OCI-LY3 (cell line): ENCODE results near the gene DIPK1A.

Source experiments
- H2AFZ ChIP-seq: fragments of 200-600, 300-600 bp; shearing (Covaris generic); 2 replicates; pipeline ENCODE4 v1.6.0; 2014; ENCODE audit warnings: antibody characterized with exemption, low read depth, low read length
- H3K27ac ChIP-seq: fragments of 200-600, 300-600 bp; sonication (generic); 2 replicates; pipeline ENCODE4 v1.5.1; 2014; ENCODE audit warnings: mild to moderate bottlenecking, low read length, moderate library complexity, mixed read lengths
- H3K27me3 ChIP-seq: fragments of 200-600, 300-600 bp; sonication (generic); 2 replicates; pipeline ENCODE4 v1.6.1; 2014; ENCODE audit warnings: low read depth, low read length, mixed read lengths
- H3K36me3 ChIP-seq: fragments of 200-600, 300-600 bp; sonication (generic); replicated peaks from 2 replicates; pipeline ENCODE3; 2014; ENCODE audit warnings: low read depth, low read length, mixed read lengths
- H3K4me1 ChIP-seq: fragments of 300-600, 200-600 bp; sonication (generic); 2 replicates; pipeline ENCODE4 v1.6.1; 2014; ENCODE audit warnings: low read length, mixed read lengths
- H3K4me2 ChIP-seq: fragments of 200-600, 300-600 bp; sonication (generic); 2 replicates; pipeline ENCODE4 v1.6.1; 2014; ENCODE audit warnings: low read length, mixed read lengths
- H3K4me3 ChIP-seq: fragments of 300-600, 200-600 bp; sonication (generic); 2 replicates; pipeline ENCODE4 v1.5.1; 2014; ENCODE audit warnings: antibody characterized with exemption, mild to moderate bottlenecking, low read length, moderate library complexity
- H3K79me2 ChIP-seq: fragments of 300-600, 200-600 bp; shearing (Covaris generic); 2 replicates; pipeline ENCODE4 v1.6.1; 2014; ENCODE audit warnings: mild to moderate bottlenecking, low read length, mixed read lengths
- H3K9ac ChIP-seq: fragments of 300-600, 200-600 bp; shearing (Covaris generic); 2 replicates; pipeline ENCODE4 v1.6.0; 2014; ENCODE audit warnings: mild to moderate bottlenecking, low read length, moderate library complexity
- H3K9me3 ChIP-seq: fragments of 200-600, 300-600 bp; shearing (Covaris generic); 2 replicates; pipeline ENCODE4 v1.6.1; 2014; ENCODE audit warnings: low read length, mixed read lengths; ENCODE audit not compliant: insufficient read depth
- H4K20me1 ChIP-seq: fragments of 200-600, 300-600 bp; sonication (generic); 2 replicates; pipeline ENCODE4 v1.6.1; 2016; ENCODE audit warnings: low read length, mixed read lengths; ENCODE audit not compliant: insufficient read depth
- EZH2phosphoT487 ChIP-seq: fragments of 200-600 bp; shearing (Covaris generic); IDR thresholded peaks from 2 replicates; pipeline ENCODE4 v1.6.1; 2018; ENCODE audit warnings: antibody characterized with exemption, mixed run types, low read depth
- TF ChIP-seq, protein P1 (sequence below): fragments of 200-600, 300-600 bp; sonication (generic); IDR thresholded peaks from 2 replicates; pipeline ENCODE4 v1.5.1; 2014; ENCODE audit warnings: antibody characterized with exemption, low read length, low read depth

The DIPK1A gene

DNA sequence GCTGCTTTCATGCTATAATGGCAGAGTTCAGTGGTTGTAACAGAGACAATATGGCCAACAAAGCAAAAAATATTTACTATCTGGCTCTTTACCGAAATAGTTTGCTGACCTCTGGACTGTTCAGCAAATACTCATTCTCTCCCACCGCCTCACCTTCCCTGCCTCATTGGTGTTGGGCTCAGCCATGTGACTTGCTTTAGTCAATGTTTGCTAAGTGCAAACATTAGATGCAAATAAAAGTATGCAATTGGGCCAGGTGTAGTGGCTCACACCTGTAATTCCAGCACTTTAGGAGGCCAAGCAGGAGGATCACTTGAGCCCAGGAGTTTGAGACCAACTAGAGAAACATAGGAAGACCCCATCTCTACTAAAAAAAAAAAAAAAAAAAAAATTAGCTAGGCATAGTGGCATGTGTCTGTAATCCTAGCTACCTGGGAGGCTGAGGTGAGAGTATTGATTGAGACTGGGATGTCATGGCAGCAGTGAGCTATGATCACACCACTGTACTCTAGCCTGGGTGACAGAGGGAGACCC lies 74.3 kb downstream of the DIPK1A start:
- no peak for TF ChIP-seq EZH2phosphoT487
- TF ChIP-seq, protein P1, sequence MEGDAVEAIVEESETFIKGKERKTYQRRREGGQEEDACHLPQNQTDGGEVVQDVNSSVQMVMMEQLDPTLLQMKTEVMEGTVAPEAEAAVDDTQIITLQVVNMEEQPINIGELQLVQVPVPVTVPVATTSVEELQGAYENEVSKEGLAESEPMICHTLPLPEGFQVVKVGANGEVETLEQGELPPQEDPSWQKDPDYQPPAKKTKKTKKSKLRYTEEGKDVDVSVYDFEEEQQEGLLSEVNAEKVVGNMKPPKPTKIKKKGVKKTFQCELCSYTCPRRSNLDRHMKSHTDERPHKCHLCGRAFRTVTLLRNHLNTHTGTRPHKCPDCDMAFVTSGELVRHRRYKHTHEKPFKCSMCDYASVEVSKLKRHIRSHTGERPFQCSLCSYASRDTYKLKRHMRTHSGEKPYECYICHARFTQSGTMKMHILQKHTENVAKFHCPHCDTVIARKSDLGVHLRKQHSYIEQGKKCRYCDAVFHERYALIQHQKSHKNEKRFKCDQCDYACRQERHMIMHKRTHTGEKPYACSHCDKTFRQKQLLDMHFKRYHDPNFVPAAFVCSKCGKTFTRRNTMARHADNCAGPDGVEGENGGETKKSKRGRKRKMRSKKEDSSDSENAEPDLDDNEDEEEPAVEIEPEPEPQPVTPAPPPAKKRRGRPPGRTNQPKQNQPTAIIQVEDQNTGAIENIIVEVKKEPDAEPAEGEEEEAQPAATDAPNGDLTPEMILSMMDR, result no peak
- no peaks in the 10 kb centered on the region for H3K27me3 ChIP-seq
- no peak overlapping the region for H2AFZ ChIP-seq
- no peak overlapping the region for H3K4me3 ChIP-seq
- no peaks in the 10 kb centered on the region for H3K36me3 ChIP-seq
- peaks cover 15% of the 10 kb centered on the region for H3K79me2 ChIP-seq
- no peak overlapping the region for H3K27ac ChIP-seq
- H3K4me2 ChIP-seq, result no peak overlapping the region
- H3K9me3 ChIP-seq, result no peaks in the 10 kb centered on the region
- peaks cover 3% of the 10 kb centered on the region; the same call in 1 of the 2 replicates for H3K4me1 ChIP-seq
- no peak overlapping the region for H3K9ac ChIP-seq
- peaks cover 8% of the 10 kb centered on the region; the same call in 1 of the 2 replicates for H4K20me1 ChIP-seq

DNA sequence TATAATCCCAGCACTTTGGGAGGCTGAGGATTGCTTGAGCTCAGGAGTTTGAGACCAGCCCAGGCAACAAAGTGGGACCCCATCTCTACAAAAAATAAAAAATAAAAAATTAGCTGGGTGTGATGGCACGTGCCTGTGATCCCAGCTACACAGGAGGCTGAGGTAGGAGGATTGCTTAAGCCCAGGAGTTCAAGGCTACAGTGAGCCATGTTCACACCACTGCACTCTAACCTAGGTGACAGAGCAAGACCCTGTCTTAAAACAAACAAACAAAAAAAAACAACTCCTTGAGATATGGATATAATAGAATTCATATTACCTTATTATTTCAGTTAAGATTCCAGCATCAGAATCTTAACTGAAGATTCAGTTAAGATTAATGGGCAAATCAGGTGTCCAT lies 77.1 kb downstream of the DIPK1A start:
- no peaks in the 10 kb centered on the region for H3K36me3 ChIP-seq
- H4K20me1 ChIP-seq, result peaks cover 8% of the 10 kb centered on the region; the same call in 1 of the 2 replicates
- no peak for TF ChIP-seq EZH2phosphoT487
- TF ChIP-seq, protein P1, result no peak
- no peak overlapping the region for H3K9ac ChIP-seq
- H3K4me1 ChIP-seq, result peaks cover 3% of the 10 kb centered on the region; the same call in 1 of the 2 replicates
- H3K27ac ChIP-seq, result no peak overlapping the region
- H3K27me3 ChIP-seq, result no peaks in the 10 kb centered on the region
- H3K9me3 ChIP-seq, result no peaks in the 10 kb centered on the region
- no peak overlapping the region for H2AFZ ChIP-seq
- H3K4me2 ChIP-seq, result no peak overlapping the region
- peaks cover 20% of the 10 kb centered on the region for H3K79me2 ChIP-seq
- H3K4me3 ChIP-seq, result no peak overlapping the region

DNA sequence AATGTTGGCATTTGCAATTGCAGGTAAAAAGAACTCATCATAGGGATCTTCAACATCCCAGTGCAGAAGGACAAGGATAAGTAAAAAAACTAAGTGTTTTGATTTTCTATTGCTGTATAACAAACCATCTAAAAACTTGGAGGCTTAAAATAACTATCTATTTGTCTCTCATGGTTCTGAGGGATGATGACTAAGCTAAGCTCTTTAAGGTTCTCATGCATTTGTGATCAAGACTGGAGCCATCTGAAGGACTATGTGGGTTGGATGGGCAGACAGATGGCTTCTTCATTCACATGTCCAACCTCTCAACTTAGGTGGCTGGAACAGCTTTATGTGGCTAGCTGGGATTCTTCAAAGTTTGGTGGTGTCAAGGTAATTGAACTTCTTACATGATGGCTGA lies 78.0 kb downstream of the DIPK1A start:
- no peak overlapping the region for H3K4me3 ChIP-seq
- H3K4me1 ChIP-seq, result peaks cover 3% of the 10 kb centered on the region; the same call in 1 of the 2 replicates
- TF ChIP-seq EZH2phosphoT487, result no peak
- TF ChIP-seq, protein P1, result no peak
- peaks cover 20% of the 10 kb centered on the region for H3K79me2 ChIP-seq
- H3K9me3 ChIP-seq, result no peaks in the 10 kb centered on the region
- H4K20me1 ChIP-seq, result peaks cover 8% of the 10 kb centered on the region; the same call in 1 of the 2 replicates
- H3K4me2 ChIP-seq, result no peak overlapping the region
- no peak overlapping the region for H2AFZ ChIP-seq
- no peak overlapping the region for H3K9ac ChIP-seq
- H3K27ac ChIP-seq, result no peak overlapping the region
- H3K36me3 ChIP-seq, result no peaks in the 10 kb centered on the region
- H3K27me3 ChIP-seq, result no peaks in the 10 kb centered on the region

DNA sequence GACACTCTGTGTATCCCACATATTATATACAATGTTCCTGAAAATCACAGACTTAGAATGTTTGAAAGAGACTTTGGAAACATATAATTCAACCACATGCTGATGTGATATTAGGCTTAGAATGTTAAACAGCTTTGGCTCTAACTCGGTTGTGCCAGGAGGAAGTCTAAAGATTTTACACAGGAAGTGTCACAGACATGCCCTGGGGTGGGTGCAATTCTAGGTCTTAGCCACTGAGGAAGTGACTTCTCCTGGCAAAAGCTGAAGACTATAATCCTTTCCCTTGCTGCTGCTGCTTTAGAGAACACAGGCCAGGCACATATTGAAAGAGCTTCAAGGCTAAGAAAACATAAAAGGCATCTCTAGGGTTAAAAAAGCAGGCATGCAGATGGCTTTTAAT lies 78.4 kb downstream of the DIPK1A start:
- Histone ChIP-seq H3K4me2 (no peak overlapping the region), H3K9me3 (no peaks in the 10 kb centered on the region), H3K4me1 (peaks cover 4% of the 10 kb centered on the region; the same call in 1 of the 2 replicates), H3K79me2 (peaks cover 22% of the 10 kb centered on the region), H4K20me1 (peaks cover 10% of the 10 kb centered on the region), H3K27ac (no peak overlapping the region), H3K27me3 (no peaks in the 10 kb centered on the region), H3K36me3 (no peaks in the 10 kb centered on the region), H2AFZ (no peak overlapping the region), H3K4me3 (no peak overlapping the region), H3K9ac (no peak overlapping the region)
- no peak for TF ChIP-seq EZH2phosphoT487
- TF ChIP-seq, protein P1, result no peak
